ENCODE measurements around the gene GCSAM. TPM values are rescaled to one million over a fixed set of nuclear protein-coding genes. Genes with fewer than 3 reads are reported as not detected.

GCSAM gene
- total and polyA plus RNA-seq, 4 donors, result 0.08 to 0.75 (median 0.27) TPM; not detected in 1

DNA sequence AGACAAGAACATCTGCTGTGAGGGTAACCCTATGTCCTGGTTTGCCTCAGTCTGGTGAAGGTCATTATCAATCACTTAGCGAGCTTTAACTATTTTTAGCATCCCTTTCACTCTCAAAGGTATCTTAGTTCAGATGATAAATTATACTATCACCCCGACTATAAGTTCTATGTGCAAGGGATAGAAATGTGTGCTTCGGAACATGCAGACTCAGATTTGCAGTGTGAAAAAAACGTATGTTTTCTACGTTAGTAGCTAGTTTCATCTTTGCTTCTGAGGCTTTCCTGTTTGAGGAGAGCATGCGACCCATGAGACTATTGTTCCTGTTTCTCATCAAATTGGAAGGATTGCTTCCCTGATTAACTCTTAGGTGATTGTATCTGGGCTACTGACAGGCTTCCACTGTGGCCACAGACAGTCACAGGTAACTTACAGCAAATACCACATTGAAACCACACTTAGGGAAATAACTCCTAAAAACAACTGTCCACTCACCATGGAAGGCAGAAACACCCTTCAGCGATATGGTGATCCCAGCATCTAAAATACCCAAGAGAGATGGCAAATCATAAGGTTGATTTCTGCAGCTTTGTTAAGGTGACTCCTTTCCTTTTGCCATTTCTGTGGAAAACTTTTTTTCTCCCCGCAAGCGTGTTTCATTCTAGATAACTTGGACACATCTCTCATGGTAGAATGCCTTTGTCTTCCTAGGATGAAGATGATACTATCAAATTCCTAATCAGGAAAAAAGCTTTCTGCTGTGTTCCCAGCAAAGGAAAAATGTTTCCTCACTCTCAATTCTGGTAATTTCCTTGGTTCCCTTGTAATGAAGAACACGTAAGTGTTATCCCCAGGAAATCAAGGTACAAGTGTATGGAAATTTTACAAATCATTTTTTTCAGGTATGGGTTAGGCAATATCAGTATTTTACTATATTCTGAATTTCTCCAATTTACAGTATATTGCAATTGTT lies 5.2 kb downstream of the GCSAM start:
- WGBS, result 68% methylated on average over 10 of the region's 10 CpGs
- Histone ChIP-seq H3K9me3 (ENCODE audit: control insufficient read depth in 4 of 4, low read length in 3 of 4) (no peaks in the 10 kb centered on the region), H3K27ac (ENCODE audit: low read depth in 1 of 2, low read length in 2 of 2) (no peak overlapping the region), H3K27me3 (ENCODE audit: control insufficient read depth in 4 of 4, insufficient read depth in 4 of 4, low read length in 3 of 4) (peaks cover 0 to 3% (median under 1%) of the 10 kb centered on the region in 4 donors), H3K4me1 (ENCODE audit: control insufficient read depth in 4 of 4, insufficient read depth in 4 of 4, low read length in 3 of 4) (no peaks in the 10 kb centered on the region), H3K36me3 (ENCODE audit: control insufficient read depth in 4 of 4, insufficient read depth in 3 of 4, low read depth in 1 of 4, low read length in 3 of 4) (no peaks in the 10 kb centered on the region), H3K4me3 (ENCODE audit: low read depth in 1 of 3, low read length in 3 of 3) (no peak overlapping the region), H3K9ac (ENCODE audit: low read depth in 1 of 2, low read length in 2 of 2) (no peak overlapping the region)
- TF ChIP-seq, protein P1, sequence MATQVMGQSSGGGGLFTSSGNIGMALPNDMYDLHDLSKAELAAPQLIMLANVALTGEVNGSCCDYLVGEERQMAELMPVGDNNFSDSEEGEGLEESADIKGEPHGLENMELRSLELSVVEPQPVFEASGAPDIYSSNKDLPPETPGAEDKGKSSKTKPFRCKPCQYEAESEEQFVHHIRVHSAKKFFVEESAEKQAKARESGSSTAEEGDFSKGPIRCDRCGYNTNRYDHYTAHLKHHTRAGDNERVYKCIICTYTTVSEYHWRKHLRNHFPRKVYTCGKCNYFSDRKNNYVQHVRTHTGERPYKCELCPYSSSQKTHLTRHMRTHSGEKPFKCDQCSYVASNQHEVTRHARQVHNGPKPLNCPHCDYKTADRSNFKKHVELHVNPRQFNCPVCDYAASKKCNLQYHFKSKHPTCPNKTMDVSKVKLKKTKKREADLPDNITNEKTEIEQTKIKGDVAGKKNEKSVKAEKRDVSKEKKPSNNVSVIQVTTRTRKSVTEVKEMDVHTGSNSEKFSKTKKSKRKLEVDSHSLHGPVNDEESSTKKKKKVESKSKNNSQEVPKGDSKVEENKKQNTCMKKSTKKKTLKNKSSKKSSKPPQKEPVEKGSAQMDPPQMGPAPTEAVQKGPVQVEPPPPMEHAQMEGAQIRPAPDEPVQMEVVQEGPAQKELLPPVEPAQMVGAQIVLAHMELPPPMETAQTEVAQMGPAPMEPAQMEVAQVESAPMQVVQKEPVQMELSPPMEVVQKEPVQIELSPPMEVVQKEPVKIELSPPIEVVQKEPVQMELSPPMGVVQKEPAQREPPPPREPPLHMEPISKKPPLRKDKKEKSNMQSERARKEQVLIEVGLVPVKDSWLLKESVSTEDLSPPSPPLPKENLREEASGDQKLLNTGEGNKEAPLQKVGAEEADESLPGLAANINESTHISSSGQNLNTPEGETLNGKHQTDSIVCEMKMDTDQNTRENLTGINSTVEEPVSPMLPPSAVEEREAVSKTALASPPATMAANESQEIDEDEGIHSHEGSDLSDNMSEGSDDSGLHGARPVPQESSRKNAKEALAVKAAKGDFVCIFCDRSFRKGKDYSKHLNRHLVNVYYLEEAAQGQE (IDR thresholded peaks at IDR 0.05), result no peak
- TF ChIP-seq FOXA2 (IDR thresholded peaks at IDR 0.05) (no peak), RAD21 (IDR thresholded peaks at IDR 0.05) (no peak), HNF4A (conservative IDR thresholded peaks at IDR 0.05) (no peak), SP1 (IDR thresholded peaks at IDR 0.05) (no peak), TAF1 (conservative IDR thresholded peaks at IDR 0.05) (no peak), YY1 (IDR thresholded peaks at IDR 0.05) (no peak), FOXA1 (IDR thresholded peaks at IDR 0.05) (no peak), GABPA (IDR thresholded peaks at IDR 0.05 in 1 of 2, conservative IDR thresholded peaks at IDR 0.05 in 1 of 2) (no peak), NR2F2 (IDR thresholded peaks at IDR 0.05) (no peak), HNF4G (IDR thresholded peaks at IDR 0.05) (no peak), RXRA (IDR thresholded peaks at IDR 0.05) (no peak)
- TF ChIP-seq, protein P2, sequence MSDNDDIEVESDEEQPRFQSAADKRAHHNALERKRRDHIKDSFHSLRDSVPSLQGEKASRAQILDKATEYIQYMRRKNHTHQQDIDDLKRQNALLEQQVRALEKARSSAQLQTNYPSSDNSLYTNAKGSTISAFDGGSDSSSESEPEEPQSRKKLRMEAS (IDR thresholded peaks at IDR 0.05), result no peak
- TF ChIP-seq, protein P3, sequence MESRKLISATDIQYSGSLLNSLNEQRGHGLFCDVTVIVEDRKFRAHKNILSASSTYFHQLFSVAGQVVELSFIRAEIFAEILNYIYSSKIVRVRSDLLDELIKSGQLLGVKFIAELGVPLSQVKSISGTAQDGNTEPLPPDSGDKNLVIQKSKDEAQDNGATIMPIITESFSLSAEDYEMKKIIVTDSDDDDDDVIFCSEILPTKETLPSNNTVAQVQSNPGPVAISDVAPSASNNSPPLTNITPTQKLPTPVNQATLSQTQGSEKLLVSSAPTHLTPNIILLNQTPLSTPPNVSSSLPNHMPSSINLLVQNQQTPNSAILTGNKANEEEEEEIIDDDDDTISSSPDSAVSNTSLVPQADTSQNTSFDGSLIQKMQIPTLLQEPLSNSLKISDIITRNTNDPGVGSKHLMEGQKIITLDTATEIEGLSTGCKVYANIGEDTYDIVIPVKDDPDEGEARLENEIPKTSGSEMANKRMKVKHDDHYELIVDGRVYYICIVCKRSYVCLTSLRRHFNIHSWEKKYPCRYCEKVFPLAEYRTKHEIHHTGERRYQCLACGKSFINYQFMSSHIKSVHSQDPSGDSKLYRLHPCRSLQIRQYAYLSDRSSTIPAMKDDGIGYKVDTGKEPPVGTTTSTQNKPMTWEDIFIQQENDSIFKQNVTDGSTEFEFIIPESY (IDR thresholded peaks at IDR 0.05), result no peak
- TF ChIP-seq, protein P4, sequence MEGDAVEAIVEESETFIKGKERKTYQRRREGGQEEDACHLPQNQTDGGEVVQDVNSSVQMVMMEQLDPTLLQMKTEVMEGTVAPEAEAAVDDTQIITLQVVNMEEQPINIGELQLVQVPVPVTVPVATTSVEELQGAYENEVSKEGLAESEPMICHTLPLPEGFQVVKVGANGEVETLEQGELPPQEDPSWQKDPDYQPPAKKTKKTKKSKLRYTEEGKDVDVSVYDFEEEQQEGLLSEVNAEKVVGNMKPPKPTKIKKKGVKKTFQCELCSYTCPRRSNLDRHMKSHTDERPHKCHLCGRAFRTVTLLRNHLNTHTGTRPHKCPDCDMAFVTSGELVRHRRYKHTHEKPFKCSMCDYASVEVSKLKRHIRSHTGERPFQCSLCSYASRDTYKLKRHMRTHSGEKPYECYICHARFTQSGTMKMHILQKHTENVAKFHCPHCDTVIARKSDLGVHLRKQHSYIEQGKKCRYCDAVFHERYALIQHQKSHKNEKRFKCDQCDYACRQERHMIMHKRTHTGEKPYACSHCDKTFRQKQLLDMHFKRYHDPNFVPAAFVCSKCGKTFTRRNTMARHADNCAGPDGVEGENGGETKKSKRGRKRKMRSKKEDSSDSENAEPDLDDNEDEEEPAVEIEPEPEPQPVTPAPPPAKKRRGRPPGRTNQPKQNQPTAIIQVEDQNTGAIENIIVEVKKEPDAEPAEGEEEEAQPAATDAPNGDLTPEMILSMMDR (IDR thresholded peaks at IDR 0.05; ENCODE audit: low read depth, low read length, missing input control), result no peak
- TF ChIP-seq, protein P5, sequence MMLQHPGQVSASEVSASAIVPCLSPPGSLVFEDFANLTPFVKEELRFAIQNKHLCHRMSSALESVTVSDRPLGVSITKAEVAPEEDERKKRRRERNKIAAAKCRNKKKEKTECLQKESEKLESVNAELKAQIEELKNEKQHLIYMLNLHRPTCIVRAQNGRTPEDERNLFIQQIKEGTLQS (IDR thresholded peaks at IDR 0.05), result no peak
- no peak for DNase-seq (ENCODE audit: low spot score)

Measured in liver (tissue), 9 donors.